GM18909 (cell line): ENCODE measurements around the gene INTS2.
"Not testable (repeated sequence)": the region's sequence is repeated elsewhere in the genome, so short reads cannot be mapped to it uniquely, and the experiment has no call there.

ENCODE experiments used
- ATAC-seq: cut with Tn5 transposase; IDR thresholded peaks from one replicate; pipeline ENCODE4 v1.9.1; 2021; ENCODE audit warnings: mild to moderate bottlenecking; ENCODE audit not compliant: unreplicated experiment, poor library complexity

Gene INTS2

DNA sequence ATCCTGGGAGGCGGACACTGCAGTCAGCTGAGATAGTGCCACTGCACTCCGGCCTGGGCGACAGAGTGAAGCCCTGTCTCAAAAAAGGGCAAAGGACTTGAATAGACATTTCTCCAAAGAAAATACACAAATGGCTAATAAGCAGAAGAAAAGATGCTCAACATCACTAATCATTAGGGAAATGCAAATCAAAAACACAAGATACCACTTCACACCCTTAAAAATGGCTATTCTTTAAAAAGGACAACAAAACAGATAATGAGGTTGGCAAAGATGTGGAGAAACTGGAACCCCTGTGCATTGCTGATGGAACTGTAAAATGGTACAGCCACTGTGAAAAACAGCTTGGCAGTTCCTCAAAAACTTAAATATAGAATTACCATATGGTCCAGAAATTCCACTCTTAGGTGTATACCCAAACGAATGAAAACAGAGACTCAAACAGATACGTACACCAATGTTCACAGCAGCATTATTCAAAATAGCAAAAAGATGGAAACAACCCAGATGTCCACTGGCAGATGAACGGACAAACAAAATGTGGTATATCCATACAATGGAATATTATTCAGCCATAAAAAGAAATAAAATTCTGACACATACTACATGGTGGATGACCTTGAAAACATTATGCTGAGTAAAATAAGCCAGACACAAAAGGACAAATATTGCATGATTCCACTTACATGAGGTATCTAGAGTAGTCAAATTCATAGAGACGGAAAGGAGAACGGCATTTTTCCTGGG is 100.0 kb downstream of the INTS2 start:
- ATAC-seq, result no peak

DNA sequence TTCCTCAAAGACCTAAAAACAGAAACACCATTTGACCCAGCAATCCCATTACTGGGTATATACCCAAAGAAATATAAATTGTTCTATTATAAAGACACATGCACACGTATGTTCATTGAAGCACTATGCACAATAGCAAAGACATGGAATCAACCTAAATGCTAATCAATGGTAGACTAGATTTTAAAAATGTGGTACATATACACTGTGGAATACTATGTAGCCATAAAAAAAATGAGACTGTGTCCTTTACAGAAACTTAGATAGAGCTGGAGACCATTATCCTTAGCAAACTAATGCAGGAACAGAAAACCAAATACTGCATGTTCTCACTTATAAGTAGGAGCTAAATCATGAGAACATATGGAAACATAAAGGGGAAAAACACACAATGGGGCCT is 100.9 kb downstream of the INTS2 start:
- not testable (repeated sequence) for ATAC-seq

DNA sequence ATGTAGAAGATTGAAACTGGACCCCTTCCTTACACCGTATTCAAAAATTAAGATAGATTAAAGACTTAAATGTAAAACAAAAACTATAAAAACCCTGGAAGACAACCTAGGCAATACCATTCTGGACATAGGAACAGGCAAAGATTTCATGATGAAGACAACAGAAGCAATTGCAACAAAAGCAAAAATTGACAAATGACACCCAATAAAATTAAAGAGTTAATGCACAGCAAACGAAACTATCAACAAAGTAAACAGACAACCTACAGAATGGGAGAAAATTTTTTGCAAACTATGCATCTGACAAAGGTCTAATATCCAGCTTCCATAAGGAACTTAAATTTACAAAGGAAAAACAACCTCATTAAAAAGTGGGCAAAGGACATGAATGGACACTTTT is 101.6 kb downstream of the INTS2 start:
- ATAC-seq, result not testable (repeated sequence)

DNA sequence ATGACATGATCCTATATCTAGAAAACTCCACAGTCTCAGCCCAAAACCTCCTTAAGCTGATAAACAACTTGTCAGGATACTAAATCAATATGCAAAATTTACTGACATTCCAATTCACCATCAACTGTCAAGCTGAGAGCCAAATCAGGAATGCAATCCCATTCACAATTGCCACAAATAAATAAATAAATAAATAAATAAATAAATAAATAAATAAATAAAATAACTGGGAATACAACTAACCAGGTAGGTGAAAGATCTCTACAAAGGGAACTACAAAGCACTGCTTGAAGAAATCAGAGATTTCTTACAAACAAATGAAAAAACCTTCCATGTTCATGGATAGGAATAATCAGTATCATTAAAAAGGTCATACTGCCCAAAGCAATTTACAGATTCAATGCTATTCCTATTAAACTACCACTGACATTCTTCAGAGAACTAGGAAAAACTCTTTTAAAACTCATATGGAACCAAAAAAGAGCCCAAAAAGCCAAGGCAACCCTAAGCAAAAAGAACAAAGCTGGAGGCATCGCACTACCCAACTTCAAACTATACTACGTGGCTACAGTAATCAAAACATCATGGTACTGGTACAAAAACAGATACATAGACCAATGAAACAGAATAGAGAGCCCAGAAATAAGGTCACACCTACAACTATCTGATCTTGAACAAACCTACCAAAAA is 102.2 kb downstream of the INTS2 start:
- ATAC-seq, result no peak

DNA sequence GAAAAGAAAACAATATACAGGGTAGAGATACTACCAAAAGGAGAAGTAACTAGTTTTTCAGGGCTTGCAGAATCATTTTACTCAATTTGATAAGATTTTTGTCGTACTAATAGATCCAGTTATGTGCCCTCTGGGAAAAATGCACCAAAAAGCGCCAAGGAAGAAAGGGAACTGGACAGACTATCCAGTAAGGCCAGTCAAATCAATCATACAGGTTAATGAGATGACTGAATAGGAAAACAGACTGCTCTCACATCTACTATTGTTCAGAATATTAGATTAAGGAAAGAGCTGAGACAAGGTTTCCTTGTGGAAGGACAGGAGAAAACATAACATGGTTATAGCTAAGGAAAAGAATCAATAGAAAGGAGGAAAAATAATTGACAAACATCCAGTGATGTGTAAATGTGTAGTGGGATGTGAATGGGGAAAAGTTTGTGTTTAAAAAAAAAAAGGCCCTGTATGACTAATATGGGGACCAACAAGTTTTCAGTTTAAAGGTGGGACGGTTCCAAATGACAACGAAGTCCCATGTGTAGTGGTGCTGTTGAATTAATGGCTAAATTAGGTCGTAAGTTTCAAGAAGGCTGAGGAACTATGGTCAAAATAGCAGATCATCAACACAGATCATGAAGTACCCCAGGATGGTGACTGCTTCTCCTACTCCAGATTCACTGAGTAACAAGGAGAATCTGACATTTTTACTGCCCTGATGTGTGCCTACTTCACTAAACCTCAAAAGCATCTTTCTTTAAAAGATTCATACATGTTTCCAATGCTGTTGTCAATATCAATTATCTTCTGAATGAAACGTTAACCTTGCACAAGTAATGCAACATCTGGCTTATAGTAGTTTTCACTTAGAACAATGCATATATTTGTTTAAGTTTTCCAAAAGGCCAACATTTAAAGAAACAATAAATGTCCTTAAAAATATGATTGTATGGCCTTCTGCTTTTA is 105.2 kb downstream of the INTS2 start:
- ATAC-seq, result no peak

DNA sequence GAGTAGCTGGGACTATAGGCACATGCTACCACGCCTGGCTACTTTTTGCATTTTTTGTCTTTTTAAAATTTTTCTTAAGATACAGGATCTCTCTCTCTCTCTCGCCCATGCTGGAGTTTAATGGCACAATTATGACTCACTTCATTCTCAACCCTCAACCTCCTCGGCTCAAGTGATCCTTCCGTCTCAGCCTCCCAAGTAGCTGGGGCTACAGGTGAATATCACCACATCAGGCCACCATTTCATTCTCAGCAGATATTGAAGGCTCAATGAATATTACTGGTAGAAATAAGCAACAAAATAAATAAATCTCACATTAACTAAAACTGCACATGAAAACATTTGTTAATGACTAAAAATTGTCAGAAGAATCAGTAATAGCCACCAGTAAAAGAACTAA is 106.1 kb downstream of the INTS2 start:
- ATAC-seq, result no peak

DNA sequence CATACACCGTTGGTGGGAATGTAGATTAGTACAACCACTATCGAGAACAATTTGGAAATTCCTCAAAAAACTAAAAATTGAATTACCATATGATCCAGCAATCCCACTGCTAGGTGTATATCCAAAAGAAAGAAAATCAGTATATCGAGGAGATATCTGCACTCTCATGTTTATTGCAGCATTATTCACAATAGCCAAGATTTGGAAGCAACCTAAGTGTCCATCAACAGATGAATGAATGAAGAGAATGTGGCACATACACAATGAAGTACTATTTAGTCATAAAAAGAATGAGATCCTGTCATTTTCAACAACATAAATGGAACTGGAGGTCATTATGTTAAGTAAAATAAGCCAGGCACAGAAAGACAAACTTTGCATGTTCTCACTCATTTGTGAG is 108.5 kb downstream of the INTS2 start:
- not testable (repeated sequence) for ATAC-seq

DNA sequence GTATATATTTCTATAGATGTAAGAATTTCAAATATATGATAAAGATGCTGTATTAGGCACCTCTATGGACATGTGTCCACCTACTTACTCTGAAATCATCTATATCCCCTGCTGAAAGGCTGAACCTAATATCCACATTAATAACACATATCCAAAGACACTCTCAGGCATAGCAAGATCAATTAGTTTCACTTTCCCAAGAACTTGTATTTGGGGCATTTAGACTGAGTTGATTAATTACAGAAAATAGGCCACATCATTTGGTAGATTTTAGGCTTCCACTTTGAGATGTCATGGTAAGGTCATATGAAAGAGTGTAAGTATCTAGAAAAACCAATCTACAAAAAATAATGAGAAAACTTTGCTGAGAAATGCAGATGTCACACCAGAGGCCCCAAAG is 109.6 kb downstream of the INTS2 start:
- ATAC-seq, result no peak

DNA sequence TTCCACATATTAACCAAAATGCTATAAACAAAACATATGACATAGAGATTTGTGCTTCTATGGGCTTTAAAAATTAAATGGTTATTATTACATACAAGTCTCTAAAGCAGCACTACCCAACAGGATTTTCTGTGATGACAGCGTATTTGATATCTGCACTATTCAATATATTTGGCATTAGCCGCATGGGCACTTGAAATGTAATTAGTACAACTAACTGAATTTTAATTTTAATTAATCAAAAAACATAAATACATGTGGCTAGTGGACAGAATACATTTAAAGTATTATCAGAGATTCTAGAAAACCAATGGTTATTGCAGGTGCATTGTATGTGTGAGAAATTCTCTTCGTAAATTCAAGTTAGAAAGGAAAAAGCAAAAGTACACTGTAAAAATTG is 110.3 kb downstream of the INTS2 start:
- ATAC-seq, result no peak

DNA sequence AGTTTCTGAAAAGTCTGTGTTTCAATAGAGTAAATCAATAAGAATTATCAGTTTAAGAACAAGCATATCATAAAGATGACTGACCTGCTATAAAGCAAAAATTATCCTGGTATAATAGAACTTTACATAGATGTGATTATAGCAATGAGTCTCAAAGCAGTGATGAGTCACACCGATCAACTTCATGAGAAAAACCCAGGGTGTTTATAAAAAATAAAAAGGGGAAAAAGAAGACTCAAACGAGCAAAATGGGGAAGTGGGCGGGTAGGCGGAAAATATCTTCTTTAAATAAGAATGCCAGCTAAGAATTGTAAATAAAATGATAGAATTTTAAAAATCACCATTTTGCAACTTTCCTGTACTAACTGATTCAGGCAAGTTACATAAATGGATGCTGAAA is 111.2 kb downstream of the INTS2 start:
- no peak for ATAC-seq

DNA sequence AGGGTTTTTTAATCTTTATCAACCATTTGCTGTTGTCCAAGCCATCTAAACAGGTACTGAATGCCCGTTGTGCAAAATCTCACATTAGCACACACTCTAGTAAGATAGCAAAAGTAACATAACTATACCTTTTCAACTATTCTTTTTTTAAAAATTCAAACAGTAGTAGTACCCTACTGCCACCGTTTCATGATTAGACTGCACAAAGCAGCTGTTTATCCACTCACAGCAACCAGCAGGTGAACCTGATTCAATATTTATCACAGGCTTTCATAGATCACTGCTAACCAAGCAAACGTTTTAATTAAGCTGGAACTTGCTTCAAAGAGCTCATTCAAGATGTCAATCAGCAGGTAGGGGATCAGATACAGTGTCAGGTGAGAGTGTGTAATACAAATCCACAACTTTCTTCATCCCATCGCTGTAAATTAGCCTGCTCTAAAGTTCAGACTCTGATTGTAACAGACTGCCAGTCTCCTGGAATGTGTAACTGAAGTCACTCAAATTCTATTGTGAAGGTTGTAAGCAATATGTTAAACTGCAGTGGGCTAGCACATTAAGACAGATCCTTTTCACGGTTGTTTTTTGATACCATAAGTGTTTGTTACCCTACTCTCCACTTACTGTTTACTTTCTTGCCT is 111.8 kb downstream of the INTS2 start:
- no peak for ATAC-seq
